Measurements from ENCODE around the gene SLC27A2. TPM values are rescaled to one million over a fixed set of nuclear protein-coding genes. Genes with fewer than 3 reads are reported as not detected.

The SLC27A2 gene
- total and polyA plus RNA-seq, 2 experiments from 2014 or later = 2.8 to 9.4 TPM

DNA sequence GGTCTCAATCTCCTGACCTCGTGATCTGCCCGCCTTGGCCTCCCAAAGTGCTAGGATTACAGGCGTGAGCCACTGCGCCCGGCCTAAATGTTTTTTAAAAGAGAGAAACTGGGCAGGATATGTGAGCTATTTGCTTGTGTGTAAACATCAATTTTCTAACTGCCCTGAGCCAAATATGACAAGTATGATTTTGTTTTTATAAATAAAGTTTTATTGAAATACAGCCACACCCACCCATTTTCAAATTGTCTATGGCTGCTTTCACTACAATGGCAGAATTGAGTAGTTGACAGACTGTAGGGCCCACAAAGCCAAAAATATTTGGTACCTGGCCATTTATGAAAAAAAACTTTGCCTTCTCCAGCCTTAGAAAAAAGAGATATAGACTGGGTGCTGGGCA is 99.4 kb downstream of the SLC27A2 start:
- Mint-ChIP-seq H3K36me3 (ENCODE audit: low read depth) (peaks cover 6% of the 10 kb centered on the region; the same call in 1 of the 3 replicates), H3K27me3 (ENCODE audit: insufficient read depth, low read depth, poor library complexity) (no peaks in the 10 kb centered on the region), H3K4me1 (no peaks in the 10 kb centered on the region), H3K9me3 (no peaks in the 10 kb centered on the region), H3K27ac (no peak overlapping the region), H3K4me3 (no peak overlapping the region)
- H3K27me3 ChIP-seq (ENCODE audit: insufficient read depth) = no peaks in the 10 kb centered on the region
- H3K36me3 ChIP-seq (ENCODE audit: insufficient read depth) = no peaks in the 10 kb centered on the region
- no peaks in the 10 kb centered on the region for H3K79me2 ChIP-seq (replicated peaks; ENCODE audit: insufficient read depth)
- H3K4me3 ChIP-seq = no peak overlapping the region
- H3K4me1 ChIP-seq (ENCODE audit: insufficient read depth) = no peaks in the 10 kb centered on the region
- ATAC-seq = no peak
- no peak for TF ChIP-seq NANOG (IDR thresholded peaks at IDR 0.05; ENCODE audit: borderline replicate concordance)
- TF ChIP-seq STAT1 (IDR thresholded peaks at IDR 0.05; ENCODE audit: unreplicated experiment) = no peak
- TF ChIP-seq, protein P1, sequence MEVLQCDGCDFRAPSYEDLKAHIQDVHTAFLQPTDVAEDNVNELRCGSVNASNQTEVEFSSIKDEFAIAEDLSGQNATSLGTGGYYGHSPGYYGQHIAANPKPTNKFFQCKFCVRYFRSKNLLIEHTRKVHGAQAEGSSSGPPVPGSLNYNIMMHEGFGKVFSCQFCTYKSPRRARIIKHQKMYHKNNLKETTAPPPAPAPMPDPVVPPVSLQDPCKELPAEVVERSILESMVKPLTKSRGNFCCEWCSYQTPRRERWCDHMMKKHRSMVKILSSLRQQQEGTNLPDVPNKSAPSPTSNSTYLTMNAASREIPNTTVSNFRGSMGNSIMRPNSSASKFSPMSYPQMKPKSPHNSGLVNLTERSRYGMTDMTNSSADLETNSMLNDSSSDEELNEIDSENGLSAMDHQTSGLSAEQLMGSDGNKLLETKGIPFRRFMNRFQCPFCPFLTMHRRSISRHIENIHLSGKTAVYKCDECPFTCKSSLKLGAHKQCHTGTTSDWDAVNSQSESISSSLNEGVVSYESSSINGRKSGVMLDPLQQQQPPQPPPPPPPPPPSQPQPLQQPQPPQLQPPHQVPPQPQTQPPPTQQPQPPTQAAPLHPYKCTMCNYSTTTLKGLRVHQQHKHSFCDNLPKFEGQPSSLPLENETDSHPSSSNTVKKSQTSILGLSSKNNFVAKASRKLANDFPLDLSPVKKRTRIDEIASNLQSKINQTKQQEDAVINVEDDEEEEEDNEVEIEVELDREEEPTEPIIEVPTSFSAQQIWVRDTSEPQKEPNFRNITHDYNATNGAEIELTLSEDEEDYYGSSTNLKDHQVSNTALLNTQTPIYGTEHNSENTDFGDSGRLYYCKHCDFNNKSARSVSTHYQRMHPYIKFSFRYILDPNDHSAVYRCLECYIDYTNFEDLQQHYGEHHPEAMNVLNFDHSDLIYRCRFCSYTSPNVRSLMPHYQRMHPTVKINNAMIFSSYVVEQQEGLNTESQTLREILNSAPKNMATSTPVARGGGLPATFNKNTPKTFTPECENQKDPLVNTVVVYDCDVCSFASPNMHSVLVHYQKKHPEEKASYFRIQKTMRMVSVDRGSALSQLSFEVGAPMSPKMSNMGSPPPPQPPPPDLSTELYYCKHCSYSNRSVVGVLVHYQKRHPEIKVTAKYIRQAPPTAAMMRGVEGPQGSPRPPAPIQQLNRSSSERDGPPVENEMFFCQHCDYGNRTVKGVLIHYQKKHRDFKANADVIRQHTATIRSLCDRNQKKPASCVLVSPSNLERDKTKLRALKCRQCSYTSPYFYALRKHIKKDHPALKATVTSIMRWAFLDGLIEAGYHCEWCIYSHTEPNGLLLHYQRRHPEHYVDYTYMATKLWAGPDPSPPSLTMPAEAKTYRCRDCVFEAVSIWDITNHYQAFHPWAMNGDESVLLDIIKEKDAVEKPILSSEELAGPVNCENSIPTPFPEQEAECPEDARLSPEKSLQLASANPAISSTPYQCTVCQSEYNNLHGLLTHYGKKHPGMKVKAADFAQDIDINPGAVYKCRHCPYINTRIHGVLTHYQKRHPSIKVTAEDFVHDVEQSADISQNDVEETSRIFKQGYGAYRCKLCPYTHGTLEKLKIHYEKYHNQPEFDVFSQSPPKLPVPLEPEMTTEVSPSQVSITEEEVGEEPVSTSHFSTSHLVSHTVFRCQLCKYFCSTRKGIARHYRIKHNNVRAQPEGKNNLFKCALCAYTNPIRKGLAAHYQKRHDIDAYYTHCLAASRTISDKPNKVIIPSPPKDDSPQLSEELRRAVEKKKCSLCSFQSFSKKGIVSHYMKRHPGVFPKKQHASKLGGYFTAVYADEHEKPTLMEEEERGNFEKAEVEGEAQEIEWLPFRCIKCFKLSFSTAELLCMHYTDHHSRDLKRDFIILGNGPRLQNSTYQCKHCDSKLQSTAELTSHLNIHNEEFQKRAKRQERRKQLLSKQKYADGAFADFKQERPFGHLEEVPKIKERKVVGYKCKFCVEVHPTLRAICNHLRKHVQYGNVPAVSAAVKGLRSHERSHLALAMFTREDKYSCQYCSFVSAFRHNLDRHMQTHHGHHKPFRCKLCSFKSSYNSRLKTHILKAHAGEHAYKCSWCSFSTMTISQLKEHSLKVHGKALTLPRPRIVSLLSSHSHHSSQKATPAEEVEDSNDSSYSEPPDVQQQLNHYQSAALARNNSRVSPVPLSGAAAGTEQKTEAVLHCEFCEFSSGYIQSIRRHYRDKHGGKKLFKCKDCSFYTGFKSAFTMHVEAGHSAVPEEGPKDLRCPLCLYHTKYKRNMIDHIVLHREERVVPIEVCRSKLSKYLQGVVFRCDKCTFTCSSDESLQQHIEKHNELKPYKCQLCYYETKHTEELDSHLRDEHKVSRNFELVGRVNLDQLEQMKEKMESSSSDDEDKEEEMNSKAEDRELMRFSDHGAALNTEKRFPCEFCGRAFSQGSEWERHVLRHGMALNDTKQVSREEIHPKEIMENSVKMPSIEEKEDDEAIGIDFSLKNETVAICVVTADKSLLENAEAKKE (CRISPR knock-in tag; IDR thresholded peaks at IDR 0.05) = no peak
- no peak for TF ChIP-seq EZH2 (IDR thresholded peaks at IDR 0.05; ENCODE audit: low read depth, unreplicated experiment)
- TF ChIP-seq, protein P2, sequence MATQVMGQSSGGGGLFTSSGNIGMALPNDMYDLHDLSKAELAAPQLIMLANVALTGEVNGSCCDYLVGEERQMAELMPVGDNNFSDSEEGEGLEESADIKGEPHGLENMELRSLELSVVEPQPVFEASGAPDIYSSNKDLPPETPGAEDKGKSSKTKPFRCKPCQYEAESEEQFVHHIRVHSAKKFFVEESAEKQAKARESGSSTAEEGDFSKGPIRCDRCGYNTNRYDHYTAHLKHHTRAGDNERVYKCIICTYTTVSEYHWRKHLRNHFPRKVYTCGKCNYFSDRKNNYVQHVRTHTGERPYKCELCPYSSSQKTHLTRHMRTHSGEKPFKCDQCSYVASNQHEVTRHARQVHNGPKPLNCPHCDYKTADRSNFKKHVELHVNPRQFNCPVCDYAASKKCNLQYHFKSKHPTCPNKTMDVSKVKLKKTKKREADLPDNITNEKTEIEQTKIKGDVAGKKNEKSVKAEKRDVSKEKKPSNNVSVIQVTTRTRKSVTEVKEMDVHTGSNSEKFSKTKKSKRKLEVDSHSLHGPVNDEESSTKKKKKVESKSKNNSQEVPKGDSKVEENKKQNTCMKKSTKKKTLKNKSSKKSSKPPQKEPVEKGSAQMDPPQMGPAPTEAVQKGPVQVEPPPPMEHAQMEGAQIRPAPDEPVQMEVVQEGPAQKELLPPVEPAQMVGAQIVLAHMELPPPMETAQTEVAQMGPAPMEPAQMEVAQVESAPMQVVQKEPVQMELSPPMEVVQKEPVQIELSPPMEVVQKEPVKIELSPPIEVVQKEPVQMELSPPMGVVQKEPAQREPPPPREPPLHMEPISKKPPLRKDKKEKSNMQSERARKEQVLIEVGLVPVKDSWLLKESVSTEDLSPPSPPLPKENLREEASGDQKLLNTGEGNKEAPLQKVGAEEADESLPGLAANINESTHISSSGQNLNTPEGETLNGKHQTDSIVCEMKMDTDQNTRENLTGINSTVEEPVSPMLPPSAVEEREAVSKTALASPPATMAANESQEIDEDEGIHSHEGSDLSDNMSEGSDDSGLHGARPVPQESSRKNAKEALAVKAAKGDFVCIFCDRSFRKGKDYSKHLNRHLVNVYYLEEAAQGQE (IDR thresholded peaks at IDR 0.05; ENCODE audit: unreplicated experiment) = no peak
- no peak for TF ChIP-seq POLR2AphosphoS5 (IDR thresholded peaks at IDR 0.05; ENCODE audit: low read depth)
- no peak for TF ChIP-seq ZNF114 (CRISPR knock-in tag; IDR thresholded peaks at IDR 0.05)
- TF ChIP-seq EZH2phosphoT487 (IDR thresholded peaks at IDR 0.05; ENCODE audit: unreplicated experiment) = no peak
- TF ChIP-seq, protein P3, sequence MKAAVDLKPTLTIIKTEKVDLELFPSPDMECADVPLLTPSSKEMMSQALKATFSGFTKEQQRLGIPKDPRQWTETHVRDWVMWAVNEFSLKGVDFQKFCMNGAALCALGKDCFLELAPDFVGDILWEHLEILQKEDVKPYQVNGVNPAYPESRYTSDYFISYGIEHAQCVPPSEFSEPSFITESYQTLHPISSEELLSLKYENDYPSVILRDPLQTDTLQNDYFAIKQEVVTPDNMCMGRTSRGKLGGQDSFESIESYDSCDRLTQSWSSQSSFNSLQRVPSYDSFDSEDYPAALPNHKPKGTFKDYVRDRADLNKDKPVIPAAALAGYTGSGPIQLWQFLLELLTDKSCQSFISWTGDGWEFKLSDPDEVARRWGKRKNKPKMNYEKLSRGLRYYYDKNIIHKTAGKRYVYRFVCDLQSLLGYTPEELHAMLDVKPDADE (IDR thresholded peaks at IDR 0.05) = no peak
- TF ChIP-seq, protein P4, sequence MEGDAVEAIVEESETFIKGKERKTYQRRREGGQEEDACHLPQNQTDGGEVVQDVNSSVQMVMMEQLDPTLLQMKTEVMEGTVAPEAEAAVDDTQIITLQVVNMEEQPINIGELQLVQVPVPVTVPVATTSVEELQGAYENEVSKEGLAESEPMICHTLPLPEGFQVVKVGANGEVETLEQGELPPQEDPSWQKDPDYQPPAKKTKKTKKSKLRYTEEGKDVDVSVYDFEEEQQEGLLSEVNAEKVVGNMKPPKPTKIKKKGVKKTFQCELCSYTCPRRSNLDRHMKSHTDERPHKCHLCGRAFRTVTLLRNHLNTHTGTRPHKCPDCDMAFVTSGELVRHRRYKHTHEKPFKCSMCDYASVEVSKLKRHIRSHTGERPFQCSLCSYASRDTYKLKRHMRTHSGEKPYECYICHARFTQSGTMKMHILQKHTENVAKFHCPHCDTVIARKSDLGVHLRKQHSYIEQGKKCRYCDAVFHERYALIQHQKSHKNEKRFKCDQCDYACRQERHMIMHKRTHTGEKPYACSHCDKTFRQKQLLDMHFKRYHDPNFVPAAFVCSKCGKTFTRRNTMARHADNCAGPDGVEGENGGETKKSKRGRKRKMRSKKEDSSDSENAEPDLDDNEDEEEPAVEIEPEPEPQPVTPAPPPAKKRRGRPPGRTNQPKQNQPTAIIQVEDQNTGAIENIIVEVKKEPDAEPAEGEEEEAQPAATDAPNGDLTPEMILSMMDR (conservative IDR thresholded peaks at IDR 0.05; ENCODE audit: low read depth in 2 of 2) = no peak
- no peak for TF ChIP-seq JUNB (IDR thresholded peaks at IDR 0.05; ENCODE audit: unreplicated experiment)
- TF ChIP-seq ZNF331 (CRISPR knock-in tag; IDR thresholded peaks at IDR 0.05; ENCODE audit: low read depth) = no peak
- no peak for TF ChIP-seq CREB1 (CRISPR knock-in tag; IDR thresholded peaks at IDR 0.05; ENCODE audit: low read depth)
- H3F3A ChIP-seq (replicated peaks; ENCODE audit: low read depth) = no peaks in the 10 kb centered on the region
- H3K4me2 ChIP-seq = no peak overlapping the region
- no peak for DNase-seq (ENCODE audit: low spot score)
- no peak overlapping the region for H3K27ac ChIP-seq (ENCODE audit: low read depth)
- no peaks in the 10 kb centered on the region for H3K9me2 ChIP-seq (ENCODE audit: insufficient read depth)
- H2AFZ ChIP-seq = no peak overlapping the region
- H4K20me1 ChIP-seq (replicated peaks; ENCODE audit: insufficient read depth) = no peaks in the 10 kb centered on the region

Data from GM23338 (cell line).